ENCODE measurements around the gene MYLIP. TPM values are rescaled to one million over a fixed set of nuclear protein-coding genes. Genes with fewer than 3 reads are reported as not detected.

The MYLIP gene
- total RNA-seq, 1 donor: 10.1 TPM

- peak; percentile 67 for TF ChIP-seq CTCF (IDR thresholded peaks at IDR 0.05; ENCODE audit: extremely low read depth, low read depth, low read length)
- H3K9me3 ChIP-seq (ENCODE audit: low read depth, low read length): peaks cover 3% of the 10 kb centered on the region
- H3K4me3 ChIP-seq (ENCODE audit: insufficient read depth, low read length): no peak overlapping the region
- H3K27ac ChIP-seq (ENCODE audit: low read depth, low read length): no peak overlapping the region
- DNase-seq (ENCODE audit: insufficient read length, low spot score, missing footprints): peak; percentile 87
- H3K4me1 ChIP-seq (ENCODE audit: insufficient read depth, low read length): no peaks in the 10 kb centered on the region
- H3K36me3 ChIP-seq (ENCODE audit: insufficient read depth, low read length): no peaks in the 10 kb centered on the region
- H4K20me1 ChIP-seq (ENCODE audit: insufficient read depth, low read length): no peaks in the 10 kb centered on the region
- H3K4me2 ChIP-seq (ENCODE audit: insufficient read depth, low read length): peak overlapping the region; percentile 0
- H2AFZ ChIP-seq (ENCODE audit: low read length): no peak overlapping the region
- H3K27me3 ChIP-seq (ENCODE audit: insufficient read depth, low read length): peaks cover 7% of the 10 kb centered on the region
- H3K79me2 ChIP-seq (ENCODE audit: insufficient read depth, low read length): no peaks in the 10 kb centered on the region
Observed at GRCh38 chr6:16183187-16183664, 54.3 kb downstream of the MYLIP start.

- Histone ChIP-seq H4K20me1 (ENCODE audit: insufficient read depth, low read length) (no peaks in the 10 kb centered on the region), H3K79me2 (ENCODE audit: insufficient read depth, low read length) (no peaks in the 10 kb centered on the region), H2AFZ (ENCODE audit: low read length) (no peak overlapping the region), H3K4me1 (ENCODE audit: insufficient read depth, low read length) (no peaks in the 10 kb centered on the region), H3K4me2 (ENCODE audit: insufficient read depth, low read length) (no peak overlapping the region), H3K4me3 (ENCODE audit: insufficient read depth, low read length) (no peak overlapping the region), H3K9me3 (ENCODE audit: low read depth, low read length) (peaks cover 3% of the 10 kb centered on the region), H3K36me3 (ENCODE audit: insufficient read depth, low read length) (no peaks in the 10 kb centered on the region), H3K27me3 (ENCODE audit: insufficient read depth, low read length) (peaks cover 9% of the 10 kb centered on the region), H3K27ac (ENCODE audit: low read depth, low read length) (no peak overlapping the region)
- DNase-seq (ENCODE audit: insufficient read length, low spot score, missing footprints): no peak
- TF ChIP-seq CTCF (IDR thresholded peaks at IDR 0.05; ENCODE audit: extremely low read depth, low read depth, low read length): peak; percentile 43
Observed at GRCh38 chr6:16184129-16184528, 55.2 kb downstream of the MYLIP start.

- no peaks in the 10 kb centered on the region for H4K20me1 ChIP-seq (ENCODE audit: insufficient read depth, low read length)
- no peak overlapping the region for H2AFZ ChIP-seq (ENCODE audit: low read length)
- H3K9me3 ChIP-seq (ENCODE audit: low read depth, low read length): peaks cover 3% of the 10 kb centered on the region
- H3K27ac ChIP-seq (ENCODE audit: low read depth, low read length): no peak overlapping the region
- H3K4me3 ChIP-seq (ENCODE audit: insufficient read depth, low read length): no peak overlapping the region
- no peaks in the 10 kb centered on the region for H3K79me2 ChIP-seq (ENCODE audit: insufficient read depth, low read length)
- H3K4me1 ChIP-seq (ENCODE audit: insufficient read depth, low read length): no peaks in the 10 kb centered on the region
- H3K36me3 ChIP-seq (ENCODE audit: insufficient read depth, low read length): no peaks in the 10 kb centered on the region
- no peak for DNase-seq (ENCODE audit: insufficient read length, low spot score, missing footprints)
- peaks cover 13% of the 10 kb centered on the region for H3K27me3 ChIP-seq (ENCODE audit: insufficient read depth, low read length)
- H3K4me2 ChIP-seq (ENCODE audit: insufficient read depth, low read length): no peak overlapping the region
- TF ChIP-seq CTCF (IDR thresholded peaks at IDR 0.05; ENCODE audit: extremely low read depth, low read depth, low read length): no peak
Observed at GRCh38 chr6:16184551-16184950, 55.7 kb downstream of the MYLIP start.

- peaks cover 20% of the 10 kb centered on the region for H3K27me3 ChIP-seq (ENCODE audit: insufficient read depth, low read length)
- no peak overlapping the region for H3K4me2 ChIP-seq (ENCODE audit: insufficient read depth, low read length)
- no peak overlapping the region for H3K27ac ChIP-seq (ENCODE audit: low read depth, low read length)
- no peaks in the 10 kb centered on the region for H3K9me3 ChIP-seq (ENCODE audit: low read depth, low read length)
- no peak for DNase-seq (ENCODE audit: insufficient read length, low spot score, missing footprints)
- H3K79me2 ChIP-seq (ENCODE audit: insufficient read depth, low read length): no peaks in the 10 kb centered on the region
- TF ChIP-seq CTCF (IDR thresholded peaks at IDR 0.05; ENCODE audit: extremely low read depth, low read depth, low read length): no peak
- no peaks in the 10 kb centered on the region for H4K20me1 ChIP-seq (ENCODE audit: insufficient read depth, low read length)
- H3K4me1 ChIP-seq (ENCODE audit: insufficient read depth, low read length): no peaks in the 10 kb centered on the region
- no peak overlapping the region for H2AFZ ChIP-seq (ENCODE audit: low read length)
- no peaks in the 10 kb centered on the region for H3K36me3 ChIP-seq (ENCODE audit: insufficient read depth, low read length)
- H3K4me3 ChIP-seq (ENCODE audit: insufficient read depth, low read length): no peak overlapping the region
Observed at GRCh38 chr6:16187176-16187575, 58.3 kb downstream of the MYLIP start.
